SK-N-SH (cell line): ENCODE results near the gene TAF6. TPM values are rescaled to one million over a fixed set of nuclear protein-coding genes. Genes with fewer than 3 reads are reported as not detected.

ENCODE experiments used
- CTCF ChIA-PET: fragments of 300-600, 350-600 bp; formaldehyde crosslinking; extraction: SDS; loops from one replicate; lab custom pipeline; 2021; lab: Yijun Ruan, JAX
- POLR2A ChIA-PET: fragments of 350-600 bp; sonication (Branson Sonifier 250); formaldehyde crosslinking; extraction: SDS; loops from one replicate; lab custom pipeline; 2020; ENCODE audit warnings: antibody characterized with exemption, inconsistent platforms; lab: Yijun Ruan, JAX
- DNase-seq: peaks from one replicate; pipeline ENCODE4 v3.0.0; 2012
- H2AFZ ChIP-seq: fragments of 200-600 bp; sonication (generic); 2 replicates; pipeline ENCODE4 v1.8.1; 2016; ENCODE audit warnings: antibody characterized with exemption, mild to moderate bottlenecking, low read depth
- H3F3A ChIP-seq: fragments of 200-600 bp; sonication (generic); replicated peaks from 2 replicates; pipeline ENCODE3; 2016; ENCODE audit warnings: antibody characterized with exemption, mild to moderate bottlenecking; ENCODE audit not compliant: insufficient read depth
- H3K27ac ChIP-seq, 2 experiments: fragments of 200-500 bp in 1 of 2; fragments of 200-600 bp in 1 of 2; sonication (Bioruptor generic) in 1 of 2; sonication (generic), shearing (Covaris generic) in 1 of 2; 2 replicates each; pipeline versions ENCODE4 v1.5.1 to v1.6.1; 2014 to 2016; ENCODE audit warnings: low read depth in 2 of 2, inconsistent platforms in 1 of 2, low read length in 1 of 2, mild to moderate bottlenecking in 1 of 2, mixed read lengths in 1 of 2
- H3K27me3 ChIP-seq: fragments of 200-600 bp; sonication (generic), shearing (Covaris generic); 2 replicates; pipeline ENCODE4 v1.6.1; 2016; ENCODE audit warnings: mixed run types; ENCODE audit not compliant: insufficient read depth
- H3K36me3 ChIP-seq, 2 experiments: fragments of 200-500 bp in 1 of 2; fragments of 200-600 bp in 1 of 2; sonication (Bioruptor generic) in 1 of 2; sonication (generic) in 1 of 2; replicated peaks in 1 of 2; 2 replicates each; pipeline versions ENCODE3 to v1.5.1; 2014 to 2016; ENCODE audit warnings: low read length in 1 of 2, mild to moderate bottlenecking in 1 of 2; ENCODE audit not compliant: insufficient read depth in 2 of 2, control insufficient read depth in 1 of 2
- H3K4me1 ChIP-seq, 2 experiments: fragments of 200-500 bp in 1 of 2; fragments of 200-600 bp in 1 of 2; sonication (Bioruptor generic) in 1 of 2; sonication (generic), shearing (Covaris generic) in 1 of 2; 2 replicates each; pipeline versions ENCODE4 v1.5.1 to v1.6.1; 2014 to 2016; ENCODE audit warnings: low read depth in 1 of 2, low read length in 1 of 2, mixed run types in 1 of 2; ENCODE audit not compliant: insufficient read depth in 2 of 2, control insufficient read depth in 1 of 2
- H3K4me2 ChIP-seq: fragments of 200-600 bp; sonication (generic), shearing (Covaris generic); 2 replicates; pipeline ENCODE4 v1.6.1; 2017; ENCODE audit warnings: mixed run types
- H3K4me3 ChIP-seq, 2 experiments: fragments of 200-500 bp in 1 of 2; fragments of 200-600 bp in 1 of 2; sonication (Bioruptor generic) in 1 of 2; sonication (generic), shearing (Covaris generic) in 1 of 2; 2 replicates each; pipeline versions ENCODE4 v1.5.1 to v1.8.1; 2014 to 2016; ENCODE audit warnings: low read depth in 2 of 2, inconsistent platforms in 1 of 2, low read length in 1 of 2, mild to moderate bottlenecking in 1 of 2, mixed read lengths in 1 of 2, moderate library complexity in 1 of 2
- H3K79me2 ChIP-seq: fragments of 200-600 bp; sonication (generic); 2 replicates; pipeline ENCODE4 v1.8.1; 2017; ENCODE audit warnings: mild to moderate bottlenecking; ENCODE audit not compliant: insufficient read depth
- H3K9ac ChIP-seq: fragments of 200-600 bp; sonication (generic); 2 replicates; pipeline ENCODE4 v1.6.1; 2017; ENCODE audit warnings: mixed run types
- H3K9me2 ChIP-seq: fragments of 200-600 bp; sonication (generic); 2 replicates; pipeline ENCODE4 v1.6.1; 2017; ENCODE audit warnings: mixed run types
- H3K9me3 ChIP-seq: fragments of 200-600 bp; sonication (generic); 2 replicates; pipeline ENCODE4 v1.6.1; 2017; ENCODE audit warnings: mixed run types, mild to moderate bottlenecking, moderate library complexity
- H4K20me1 ChIP-seq: fragments of 200-600 bp; sonication (generic); 2 replicates; pipeline ENCODE4 v1.6.1; 2017; ENCODE audit warnings: mild to moderate bottlenecking, mixed run types; ENCODE audit not compliant: insufficient read depth
- CHD2 ChIP-seq: fragments of 150-350 bp; IDR thresholded peaks from 2 replicates; pipeline ENCODE4 v1.6.1; 2018; ENCODE audit warnings: low read length; ENCODE audit not compliant: partially characterized antibody
- CTCF ChIP-seq: fragments of 200-600 bp; sonication (generic); IDR thresholded peaks from 2 replicates; pipeline ENCODE4 v1.6.1; 2017; ENCODE audit warnings: antibody characterized with exemption, mild to moderate bottlenecking, moderate library complexity
- ELF1 ChIP-seq: IDR thresholded peaks from 2 replicates; pipeline ENCODE4 v1.4.0; 2012
- EP300 ChIP-seq, 2 experiments: IDR thresholded peaks; 2 replicates each; pipeline versions ENCODE4 v1.4.0 to v1.6.1; 2012; ENCODE audit warnings: borderline replicate concordance in 1 of 2, low read depth in 1 of 2, low read length in 1 of 2
- EZH2phosphoT487 ChIP-seq: fragments of 200-600 bp; sonication (generic); IDR thresholded peaks from 2 replicates; pipeline ENCODE4 v1.6.1; 2017; ENCODE audit warnings: low read depth, mixed run types, mild to moderate bottlenecking, antibody characterized with exemption, moderate library complexity, borderline replicate concordance
- FOXJ3 ChIP-seq: sonication (generic); formaldehyde crosslinking; IDR thresholded peaks from 2 replicates; pipeline ENCODE4 v1.5.1; 2020; ENCODE audit warnings: mild to moderate bottlenecking, missing genetic modification reagents
- FOXM1 ChIP-seq: IDR thresholded peaks from 2 replicates; pipeline ENCODE4 v1.4.0; 2012; ENCODE audit warnings: low read depth, mild to moderate bottlenecking
- GATA2 ChIP-seq: sonication (generic); formaldehyde crosslinking; IDR thresholded peaks from 2 replicates; pipeline ENCODE4 v1.5.0; 2020; ENCODE audit warnings: mild to moderate bottlenecking, missing genetic modification reagents
- JUND ChIP-seq: IDR thresholded peaks from 2 replicates; pipeline ENCODE4 v1.4.0; 2012
- MAX ChIP-seq: IDR thresholded peaks from 2 replicates; pipeline ENCODE4 v1.4.0; 2012; ENCODE audit warnings: low read depth
- MEF2A ChIP-seq: IDR thresholded peaks from 2 replicates; pipeline ENCODE4 v1.4.0; 2012; ENCODE audit warnings: low read depth, borderline replicate concordance
- MXI1 ChIP-seq: IDR thresholded peaks from 2 replicates; pipeline ENCODE4 v1.6.1; 2012; ENCODE audit warnings: mild to moderate bottlenecking, low read depth, low read length, improper control_type of control experiment
- NFIC ChIP-seq: IDR thresholded peaks from 2 replicates; pipeline ENCODE4 v1.4.0; 2012; ENCODE audit warnings: borderline replicate concordance
- NRF1 ChIP-seq: IDR thresholded peaks from 2 replicates; pipeline ENCODE4 v1.6.1; 2012; ENCODE audit warnings: low read depth, mild to moderate bottlenecking, low read length
- PBX3 ChIP-seq: IDR thresholded peaks from 2 replicates; pipeline ENCODE4; 2012
- POLR2AphosphoS5 ChIP-seq: IDR thresholded peaks from 2 replicates; pipeline ENCODE4 v1.6.1; 2012; ENCODE audit warnings: low read depth, low read length
- RAD21 ChIP-seq: IDR thresholded peaks from 2 replicates; pipeline ENCODE4 v1.6.1; 2012; ENCODE audit warnings: mild to moderate bottlenecking, low read length
- RCOR1 ChIP-seq: fragments of 150-350 bp; IDR thresholded peaks from 2 replicates; pipeline ENCODE4 v1.6.1; 2017; ENCODE audit warnings: antibody characterized with exemption, low read length
- RFX5 ChIP-seq: IDR thresholded peaks from 2 replicates; pipeline ENCODE4 v1.6.1; 2012; ENCODE audit warnings: mild to moderate bottlenecking, improper control_type of control experiment, low read length
- RXRA ChIP-seq: IDR thresholded peaks from 2 replicates; pipeline ENCODE4 v1.4.0; 2012; ENCODE audit warnings: low read depth, mild to moderate bottlenecking, borderline replicate concordance
- SIN3A ChIP-seq: IDR thresholded peaks from 2 replicates; pipeline ENCODE4 v1.6.1; 2012; ENCODE audit warnings: low read depth, mild to moderate bottlenecking, low read length, moderate library complexity, borderline replicate concordance
- SMC3 ChIP-seq: IDR thresholded peaks from 2 replicates; pipeline ENCODE4 v1.6.1; 2012; ENCODE audit warnings: low read depth, low read length, improper control_type of control experiment
- TAF1 ChIP-seq: IDR thresholded peaks from 2 replicates; pipeline ENCODE4 v1.6.1; 2012; ENCODE audit warnings: low read depth, mild to moderate bottlenecking, low read length, moderate library complexity, borderline replicate concordance
- TCF12 ChIP-seq: IDR thresholded peaks from 2 replicates; pipeline ENCODE4 v1.4.0; 2012
- TEAD4 ChIP-seq: IDR thresholded peaks from 2 replicates; pipeline ENCODE4 v1.4.0; 2012; ENCODE audit warnings: mild to moderate bottlenecking, borderline replicate concordance; ENCODE audit not compliant: insufficient read depth
- USF2 ChIP-seq: fragments of 150-350 bp; IDR thresholded peaks from 2 replicates; pipeline ENCODE4 v1.6.1; 2017; ENCODE audit warnings: antibody characterized with exemption, low read length, low read depth, borderline replicate concordance
- YY1 ChIP-seq: IDR thresholded peaks from 2 replicates; pipeline ENCODE4 v1.4.0; 2012; ENCODE audit warnings: low read depth, mild to moderate bottlenecking
- ZBTB33 ChIP-seq: IDR thresholded peaks from 2 replicates; pipeline ENCODE4 v1.4.0; 2012; ENCODE audit warnings: low read depth, borderline replicate concordance
- WGBS: methylation state at CpG from one replicate; pipeline ENCODE4 v1.1.6; 2017; ENCODE audit warnings: low lambda C conversion rate; 5-methylcytosine and 5-hydroxymethylcytosine counted together
- polyA plus RNA-seq, 3 experiments: library from polyadenylated mRNA; depleted of rRNA; stranded (reverse); fragments of >200 nt; gene quantifications; 2 replicates each; pipeline ENCODE4 v1.2.3, GENCODE V29; 2012

The TAF6 gene
- 31.7 and 70.5 TPM in 2 replicates for polyA plus RNA-seq (2012; rRNA removed)
- polyA plus RNA-seq (2012; cell fraction: cytosol; rRNA removed) = 27.8 and 39.3 TPM in 2 replicates
- polyA plus RNA-seq (2012; cell fraction: nucleus; rRNA removed) = 97.8 and 115 TPM in 2 replicates

GRCh38 chr7:100119072-100119969 lies at the start of gene TAF6, which contains the start of gene CNPY4:
Gene TAF6, minus strand, starts transcription at chr7:100119358. Its CDS starts 5,149 bp downstream, at chr7:100114209.
Gene CNPY4, plus strand, starts transcription at chr7:100119634. Its CDS starts 111 bp downstream, at chr7:100119745.
- WGBS = 1% methylated on average over 42 of the region's 49 CpGs
- peak; percentile 100 for DNase-seq
- H3K4me1 ChIP-seq = peaks cover 0 to 11% of the 10 kb centered on the region in 2 experiments; a peak in 2 of 4 replicates
- H3K9me3 ChIP-seq = no peaks in the 10 kb centered on the region
- POLR2A ChIA-PET = interaction anchor here (1.1 to 2.5 kb wide), 2 partner anchors 13 to 18 kb away, joined by 3 to 15 read pairs; partner anchors contain the start of genes AP4M1 and MCM7
- H3K27me3 ChIP-seq = no peaks in the 10 kb centered on the region
- H3K79me2 ChIP-seq = peaks cover 52% of the 10 kb centered on the region
- no peaks in the 10 kb centered on the region for H3K9me2 ChIP-seq
- H3K9ac ChIP-seq = peak within 1 kb of the TSS; percentile 78
- CTCF ChIA-PET = interaction anchor here (1.0 to 5.0 kb wide), 5 partner anchors 8 to 98 kb away, joined by 3 to 40 read pairs (median 4); no protein-coding TSS in a partner anchor
- H3K4me3 ChIP-seq = peak within 1 kb of the TSS; percentile 69 to 97
- peak within 1 kb of the TSS; percentile 93 for H2AFZ ChIP-seq
- H3K4me2 ChIP-seq = peak within 1 kb of the TSS; percentile 96
- H3K36me3 ChIP-seq = peaks cover 8 to 33% of the 10 kb centered on the region in 2 experiments
- peak within 1 kb of the TSS; percentile 84 for H3K27ac ChIP-seq
- H3F3A ChIP-seq = peaks cover 22% of the 10 kb centered on the region
- no peaks in the 10 kb centered on the region for H4K20me1 ChIP-seq
- TF ChIP-seq NRF1 = peak; percentile 94
- peak; percentile 80 for TF ChIP-seq MXI1
- peak; percentile 100 for TF ChIP-seq TAF1
- no peak for TF ChIP-seq TEAD4
- TF ChIP-seq CHD2 = no peak
- TF ChIP-seq FOXM1 = no peak
- no peak; the same call in 1 of the 2 replicates for TF ChIP-seq RFX5
- no peak for TF ChIP-seq EZH2phosphoT487
- no peak for TF ChIP-seq CTCF
- TF ChIP-seq RXRA = no peak
- peak; percentile 89 for TF ChIP-seq POLR2AphosphoS5
- TF ChIP-seq JUND = peak; percentile 13; the same call in 1 of the 2 replicates
- no peak for TF ChIP-seq ELF1
- TF ChIP-seq SMC3 = no peak
- no peak for TF ChIP-seq MEF2A
- TF ChIP-seq MAX = peak; percentile 66
- no peak for TF ChIP-seq USF2
- TF ChIP-seq SIN3A = peak; percentile 76; the same call in 1 of the 2 replicates
- TF ChIP-seq FOXJ3 (CRISPR knock-in tag) = no peak
- TF ChIP-seq ZBTB33 = no peak
- TF ChIP-seq YY1 = peak; percentile 99
- no peak for TF ChIP-seq TCF12
- no peak for TF ChIP-seq EP300 (IDR thresholded peaks at IDR 0.05; ENCODE audit: borderline replicate concordance in 1 of 2, low read depth in 1 of 2, low read length in 1 of 2)
- no peak for TF ChIP-seq RAD21
- TF ChIP-seq GATA2 (CRISPR knock-in tag) = no peak
- peak; percentile 4; the same call in 1 of the 2 replicates for TF ChIP-seq RCOR1
- peak; percentile 38; the same call in 1 of the 2 replicates for TF ChIP-seq PBX3
- TF ChIP-seq NFIC = 0 out of 2 replicates have a peak, but pooled peaks have one; percentile 12
